HPDE6-E6E7 (cell line): ENCODE measurements around the gene SLCO3A1.

Experiments used
- DNase-seq: peaks from one replicate; pipeline ENCODE4 v3.0.0; 2011; ENCODE audit warnings: missing footprints; ENCODE audit errors: extremely low spot score

The SLCO3A1 gene

DNA sequence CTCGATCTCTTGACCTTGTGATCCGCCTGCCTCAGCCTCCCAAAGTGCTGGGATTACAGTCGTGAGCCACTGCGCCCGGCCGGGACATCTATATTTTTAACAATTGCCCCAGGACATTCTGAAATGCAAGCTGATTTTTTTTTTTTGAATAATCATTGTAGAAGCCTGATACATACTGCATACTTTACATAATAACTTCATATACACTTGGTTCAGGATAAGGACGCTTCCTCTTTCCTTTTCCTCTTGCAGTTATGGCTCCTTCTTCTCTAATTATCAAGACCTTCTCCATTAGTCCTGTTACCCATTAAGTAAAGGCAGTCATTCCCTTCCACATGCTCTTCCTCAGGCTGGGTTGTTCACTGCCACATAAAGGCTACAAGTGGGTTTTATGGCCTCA is 58.3 kb downstream of the SLCO3A1 start:
- DNase-seq: no peak

DNA sequence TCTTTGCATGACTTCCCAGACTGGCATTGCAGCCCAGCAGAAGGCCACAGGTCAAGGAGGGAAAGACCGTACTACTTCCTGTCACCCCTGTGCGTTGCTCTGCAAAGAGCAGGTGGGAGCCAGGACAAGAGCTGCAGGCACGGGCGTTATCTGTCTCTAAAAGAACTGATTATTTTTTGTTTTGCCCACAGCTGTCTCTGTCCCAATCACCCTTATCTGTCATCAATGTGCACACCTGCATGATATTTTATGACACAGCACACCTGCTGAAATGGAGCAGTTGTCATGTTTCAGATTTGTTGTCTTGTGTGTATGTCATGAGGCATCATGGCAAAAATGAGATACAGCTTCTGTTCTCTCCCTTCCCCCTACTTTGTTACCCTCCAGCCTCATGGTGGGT is 58.8 kb downstream of the SLCO3A1 start:
- DNase-seq: no peak

- DNase-seq: no peak
Measured at GRCh38 chr15:91913560-91913959, 60.1 kb downstream of the SLCO3A1 start.

GRCh38 chr15:91915576-91915975 is 62.1 kb downstream of the SLCO3A1 start:
- DNase-seq: no peak

DNA sequence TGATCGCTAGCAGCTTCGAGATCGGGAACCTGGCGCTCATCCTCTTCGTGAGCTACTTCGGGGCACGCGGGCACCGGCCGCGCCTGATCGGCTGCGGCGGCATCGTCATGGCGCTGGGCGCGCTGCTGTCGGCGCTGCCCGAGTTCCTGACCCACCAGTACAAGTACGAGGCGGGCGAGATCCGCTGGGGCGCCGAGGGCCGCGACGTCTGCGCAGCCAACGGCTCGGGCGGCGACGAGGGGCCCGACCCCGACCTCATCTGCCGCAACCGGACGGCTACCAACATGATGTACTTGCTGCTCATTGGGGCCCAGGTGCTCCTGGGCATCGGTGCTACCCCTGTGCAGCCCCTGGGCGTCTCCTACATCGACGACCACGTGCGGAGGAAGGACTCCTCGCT is 62.5 kb downstream of the SLCO3A1 start:
- DNase-seq: no peak

DNA sequence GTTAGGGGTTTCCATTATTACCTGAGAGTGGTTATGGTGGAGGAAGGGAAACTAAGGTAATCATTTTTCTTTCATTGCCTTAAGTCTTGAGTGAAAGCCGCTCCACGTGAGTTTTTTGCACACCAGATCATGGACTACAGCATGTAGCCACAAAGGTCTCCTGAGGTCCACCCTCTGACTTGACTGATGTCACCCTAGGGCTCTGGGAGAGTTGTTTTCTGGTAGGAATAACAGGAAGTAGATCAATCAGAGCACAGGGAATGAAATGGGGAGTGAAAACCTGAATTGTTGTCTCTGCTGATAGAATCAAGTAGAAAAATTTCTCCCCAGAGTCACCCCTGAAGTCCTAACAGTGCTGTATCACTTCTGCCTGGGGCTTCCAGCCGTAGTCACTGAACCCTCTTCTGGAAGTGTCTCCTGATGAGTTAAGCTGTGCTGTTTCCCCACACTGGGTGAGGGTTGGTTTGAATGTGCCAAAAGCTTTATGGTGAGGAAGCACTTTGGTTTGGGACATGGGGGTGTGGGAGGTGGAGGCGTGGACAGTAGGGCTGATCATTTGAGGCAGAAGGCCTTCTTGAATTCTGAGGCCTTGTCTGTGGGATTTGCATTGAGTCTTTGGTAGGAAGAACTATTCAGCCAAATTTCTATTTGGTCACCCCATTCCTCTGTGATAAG is 64.3 kb downstream of the SLCO3A1 start:
- DNase-seq: no peak

DNA sequence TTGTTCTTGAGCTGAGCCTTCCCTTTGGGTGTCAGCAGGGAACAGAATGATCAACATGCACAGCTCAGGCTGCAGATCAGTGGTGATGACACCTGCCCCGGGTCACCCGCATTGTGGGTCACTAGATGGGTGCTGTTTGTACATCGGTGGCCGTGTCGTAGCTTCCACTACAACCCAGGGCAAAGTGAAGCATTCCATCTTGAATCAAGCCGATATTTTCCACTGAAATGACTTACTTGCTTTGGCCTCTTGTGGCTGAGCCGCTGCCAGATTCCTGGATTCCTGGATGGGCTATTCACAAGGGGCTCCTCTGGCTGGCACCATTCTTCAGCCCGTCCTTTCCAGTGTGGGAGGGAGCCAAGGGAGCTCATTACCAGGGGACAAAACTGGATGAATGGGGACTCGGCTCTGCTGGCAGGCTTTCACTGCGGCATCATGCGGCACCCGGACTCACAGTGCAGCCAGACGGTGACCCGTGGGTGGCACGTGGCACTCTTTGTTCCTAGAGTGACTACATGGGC is 65.6 kb downstream of the SLCO3A1 start:
- DNase-seq: no peak

DNA sequence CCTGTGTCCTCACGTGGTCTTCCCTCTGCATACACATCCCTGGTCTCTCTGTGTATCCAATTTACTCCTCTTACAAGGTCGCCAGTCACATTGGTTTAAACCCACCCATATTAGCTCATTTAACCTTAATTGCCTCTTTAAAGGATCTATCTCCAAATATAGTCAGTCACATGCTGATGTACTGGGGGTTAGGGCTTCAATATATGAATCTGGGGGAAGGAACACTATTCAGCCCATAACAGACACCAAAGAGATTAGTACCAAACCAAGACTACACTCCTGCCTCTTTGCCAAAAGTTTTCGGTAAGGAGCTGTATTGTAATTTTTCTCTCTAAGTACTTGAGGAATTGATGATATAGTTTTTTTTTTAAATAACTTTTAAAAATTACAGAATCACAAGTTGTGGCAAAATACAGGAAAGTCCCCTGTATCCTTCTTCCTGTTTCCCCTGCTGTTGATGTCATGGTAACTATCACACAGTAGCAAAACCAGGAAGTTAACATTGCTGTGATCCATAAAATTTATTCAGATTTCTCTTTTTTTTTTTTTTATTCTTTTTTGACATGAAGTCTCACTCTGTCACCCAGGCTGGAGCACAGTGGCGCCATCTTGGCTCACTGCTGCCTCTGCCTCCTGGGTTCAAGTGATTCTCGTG is 67.8 kb downstream of the SLCO3A1 start:
- DNase-seq: no peak

- no peak for DNase-seq
Measured at GRCh38 chr15:91921843-91922198, 68.3 kb downstream of the SLCO3A1 start.

DNA sequence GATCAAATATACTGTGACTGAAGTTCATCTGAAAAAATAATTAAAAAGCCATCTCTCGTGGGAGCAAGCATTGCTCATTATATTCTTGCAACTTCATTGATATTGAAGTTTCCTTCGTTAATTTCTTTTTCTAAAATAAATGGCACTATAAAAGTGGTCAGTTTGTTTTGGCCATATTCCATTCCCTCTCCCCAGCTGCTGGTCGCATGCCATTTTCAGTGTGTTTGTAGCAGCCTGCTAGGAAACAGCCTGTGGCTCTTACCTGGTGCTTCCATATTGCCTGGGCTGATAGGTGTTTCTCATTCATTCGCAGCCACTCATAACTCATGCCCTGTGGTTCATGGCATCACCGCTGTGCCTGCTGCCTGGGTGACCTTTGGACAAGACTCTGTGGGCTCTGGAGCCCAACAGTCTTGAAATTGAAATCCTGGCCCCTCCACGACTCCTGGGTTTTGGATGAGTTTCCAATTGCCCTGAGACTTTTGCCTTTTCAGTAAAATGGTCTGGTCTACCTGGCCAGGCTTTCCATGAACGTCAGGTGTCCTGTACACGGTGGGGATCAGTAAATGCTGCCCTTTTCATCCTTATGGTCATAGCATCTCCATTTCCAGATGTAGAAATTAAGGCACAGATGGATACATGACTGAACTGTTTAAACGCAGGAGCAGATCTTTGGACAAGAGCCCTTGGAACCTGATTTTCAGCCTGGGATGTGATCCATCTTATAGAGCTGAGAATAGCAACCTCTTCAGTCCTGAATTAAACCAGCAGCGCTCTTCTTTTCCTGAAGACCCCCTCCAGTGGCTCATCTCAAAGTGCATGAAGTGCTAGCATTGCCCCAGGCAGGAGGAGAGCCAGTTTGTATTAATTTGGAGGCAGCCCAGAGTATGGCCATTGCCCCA is 69.4 kb downstream of the SLCO3A1 start:
- DNase-seq: no peak

DNA sequence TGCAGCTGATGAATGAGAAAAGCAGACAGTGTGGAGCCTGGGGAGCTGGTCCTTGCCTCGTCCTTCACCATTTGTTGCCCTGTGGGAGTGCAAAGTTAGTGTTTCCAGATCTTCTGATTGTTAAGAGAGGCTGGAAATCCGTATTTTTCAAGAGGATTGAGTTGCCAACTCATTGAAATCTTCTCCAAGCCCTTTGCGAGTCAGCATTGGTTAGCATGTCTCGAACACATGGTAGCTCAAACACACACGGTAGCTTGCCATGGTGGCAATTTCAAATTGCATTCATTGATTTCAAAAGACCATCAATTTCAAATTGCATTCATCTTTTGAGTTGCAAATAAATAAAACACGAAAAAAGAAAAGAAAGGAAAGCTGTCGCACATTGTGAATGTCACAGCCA is 70.7 kb downstream of the SLCO3A1 start:
- no peak for DNase-seq

DNA sequence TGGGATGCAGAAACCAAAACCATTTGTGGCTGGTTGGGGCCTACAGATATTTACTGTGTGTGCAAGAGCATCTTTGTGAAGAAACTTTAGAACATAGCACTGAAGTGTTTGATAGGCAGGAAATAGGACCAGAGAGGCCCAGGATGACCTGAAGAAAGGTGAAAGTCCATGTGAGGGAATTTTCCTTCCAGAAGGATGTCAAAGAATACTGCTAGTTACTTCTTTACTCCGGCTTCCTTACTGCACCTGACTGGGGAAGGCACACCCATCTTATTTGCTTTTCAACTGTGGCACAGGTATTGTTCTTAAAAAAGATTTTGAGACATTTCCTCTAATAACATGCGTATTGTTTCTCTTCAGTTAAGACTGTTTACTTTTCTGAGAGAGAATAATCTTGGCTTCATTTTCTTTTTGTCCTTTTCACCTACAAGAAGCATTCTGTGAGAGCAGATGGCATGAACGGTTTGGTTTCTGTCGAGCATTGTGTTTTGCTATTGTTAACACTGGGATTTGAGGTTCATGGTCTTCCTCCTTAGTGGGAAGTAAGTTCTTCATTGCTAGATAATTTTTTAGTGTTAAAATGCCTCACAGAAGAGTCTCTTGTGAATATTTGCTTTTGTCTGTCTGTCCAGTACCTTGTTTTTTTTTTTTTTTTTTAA is 71.5 kb downstream of the SLCO3A1 start:
- DNase-seq: no peak

DNA sequence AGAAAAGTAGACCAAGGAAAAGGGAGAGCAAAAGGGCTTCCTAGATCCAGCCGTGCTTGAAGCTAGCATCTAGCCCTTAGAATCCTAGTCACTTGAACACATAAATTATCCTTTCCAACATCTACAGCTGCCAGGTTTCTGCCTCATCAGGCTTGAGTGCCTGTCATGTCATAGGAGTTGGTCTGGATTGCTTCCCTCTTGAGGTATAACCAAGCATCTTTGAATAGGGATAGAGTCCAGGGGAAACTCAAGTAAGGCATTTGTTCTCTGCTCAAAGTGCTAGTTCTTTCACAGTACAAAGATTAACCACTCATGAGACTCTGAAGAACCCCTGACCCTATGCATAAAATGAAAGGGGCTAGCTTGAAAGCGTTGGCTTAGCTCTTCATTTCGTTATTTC is 72.3 kb downstream of the SLCO3A1 start:
- DNase-seq: no peak

DNA sequence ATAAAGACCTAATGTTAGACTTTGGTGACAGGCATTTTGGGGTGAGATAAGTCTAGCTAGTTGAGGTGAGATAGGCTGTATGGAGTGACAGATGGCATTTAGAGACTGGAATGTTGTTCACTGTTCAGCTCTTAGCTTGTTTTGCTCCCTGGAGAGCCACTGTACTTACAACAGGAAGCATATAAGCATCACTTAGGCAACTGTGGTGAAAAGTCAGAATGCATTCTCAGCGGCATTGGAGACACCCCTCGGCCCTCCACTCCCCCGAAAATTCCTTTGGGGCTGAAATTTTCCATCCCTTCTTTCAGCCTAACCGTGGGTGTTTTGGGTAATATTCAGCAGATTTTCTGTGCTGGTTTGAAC is 73.4 kb downstream of the SLCO3A1 start:
- no peak for DNase-seq

DNA sequence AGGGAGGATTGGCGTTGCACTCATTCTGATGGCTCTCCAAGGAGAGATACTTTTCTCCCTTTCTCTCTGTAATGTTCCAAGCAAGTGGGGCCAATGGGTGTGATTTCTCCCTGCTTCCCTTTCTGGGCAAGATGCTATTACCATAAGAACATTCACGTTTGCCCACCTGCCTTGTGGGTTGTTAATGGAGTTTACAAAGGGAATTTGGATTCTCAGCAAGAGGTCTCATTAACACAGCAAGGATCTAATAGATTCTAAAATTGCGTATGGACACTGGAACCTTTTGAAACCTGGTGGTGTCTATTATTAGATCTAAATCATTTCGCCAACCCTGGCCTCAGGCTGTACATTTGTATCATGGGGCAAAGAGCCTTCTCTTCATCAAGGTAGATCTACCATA is 74.1 kb downstream of the SLCO3A1 start:
- no peak for DNase-seq

- no peak for DNase-seq
Measured at GRCh38 chr15:91928675-91929074, 75.2 kb downstream of the SLCO3A1 start.

DNA sequence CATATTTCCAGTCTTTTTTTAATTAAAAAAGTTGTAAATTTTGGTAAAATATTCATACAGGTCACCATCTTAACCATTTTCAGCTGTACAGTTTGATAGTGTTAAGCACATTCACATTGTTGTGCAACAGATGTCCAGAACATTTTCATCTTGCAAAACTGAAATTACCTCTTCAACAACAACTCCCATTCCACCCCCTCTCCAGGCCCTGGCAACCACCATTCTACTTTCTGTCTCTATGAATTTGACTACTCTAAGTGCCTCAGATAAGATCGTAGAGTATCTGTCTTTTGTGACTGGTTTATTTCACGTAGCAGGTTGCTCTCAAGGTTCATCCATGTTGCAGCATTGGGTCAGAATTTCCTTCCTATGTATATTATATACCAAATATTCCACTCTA is 76.0 kb downstream of the SLCO3A1 start:
- DNase-seq: no peak

- DNase-seq: no peak
Measured at GRCh38 chr15:91930092-91930491, 76.6 kb downstream of the SLCO3A1 start.

GRCh38 chr15:91936182-91936775 is 82.8 kb downstream of the SLCO3A1 start:
- no peak for DNase-seq

GRCh38 chr15:91936927-91937326 is 83.4 kb downstream of the SLCO3A1 start:
- DNase-seq: no peak

DNA sequence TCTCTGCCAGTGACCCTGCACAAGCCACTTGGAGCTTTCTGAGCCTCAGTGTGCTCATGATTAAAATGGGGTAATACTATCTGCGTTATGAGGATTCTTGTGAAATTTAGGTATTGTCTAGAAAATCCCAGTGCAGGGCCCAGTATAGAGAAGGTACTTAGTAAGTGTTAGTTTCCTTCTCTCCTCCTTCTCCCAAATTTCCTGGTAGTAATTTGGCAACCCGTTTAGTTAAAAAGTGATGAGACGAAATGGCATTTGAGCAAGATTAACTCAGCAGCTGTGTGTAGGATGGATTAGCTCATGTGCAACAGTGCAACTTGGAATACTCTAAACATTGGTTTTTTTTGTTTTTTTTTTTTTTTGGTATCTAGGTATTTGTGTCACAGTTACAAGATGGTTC is 84.6 kb downstream of the SLCO3A1 start:
- no peak for DNase-seq

DNA sequence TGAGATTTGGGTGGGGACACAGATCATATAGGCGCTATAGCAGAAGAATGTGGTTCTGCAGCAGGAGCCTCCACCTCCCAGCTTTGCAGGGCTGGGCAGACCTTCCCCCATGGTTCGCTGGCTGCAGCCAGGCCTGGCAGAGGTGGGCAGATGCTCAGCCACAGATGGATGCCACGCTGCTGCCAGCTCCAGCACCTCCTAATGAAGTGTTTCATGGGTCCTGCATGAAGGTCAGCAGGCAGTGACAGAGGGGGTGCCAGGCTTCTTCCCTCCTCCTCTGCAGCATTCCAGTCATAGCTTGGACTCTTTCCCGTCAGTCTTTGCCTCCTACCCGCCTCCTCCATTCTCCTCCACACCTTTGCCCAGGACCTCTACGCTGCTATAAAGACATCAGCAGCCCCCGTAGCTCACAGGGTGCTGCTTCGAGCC is 85.9 kb downstream of the SLCO3A1 start:
- no peak for DNase-seq
